Right lobe of liver (tissue), 4 donors: ENCODE data around the gene SLMAP.

ENCODE experiments used
- POLR2A ChIP-seq: fragments of 450-650 bp; IDR thresholded peaks from one replicate; pipeline ENCODE4 v1.6.1; 2017; ENCODE audit warnings: antibody characterized with exemption, mild to moderate bottlenecking
- TF ChIP-seq, protein P1 (sequence below), 4 donors: fragments of 200-600 bp in 3 of 4; fragments of 450-650 bp in 1 of 4; IDR thresholded peaks; one replicate each; pipeline versions ENCODE4 v1.5.1 to v1.8.0; 2016 to 2022; ENCODE audit warnings: antibody characterized with exemption in 4 of 4, mild to moderate bottlenecking in 2 of 4
- donor health status: DM: no; HTN: no; CAD: no.
- donor health status: DM: no; HTN: no; CAD: no.
- donor health status: DM: no; HTN: yes; CAD: no.

DNA sequence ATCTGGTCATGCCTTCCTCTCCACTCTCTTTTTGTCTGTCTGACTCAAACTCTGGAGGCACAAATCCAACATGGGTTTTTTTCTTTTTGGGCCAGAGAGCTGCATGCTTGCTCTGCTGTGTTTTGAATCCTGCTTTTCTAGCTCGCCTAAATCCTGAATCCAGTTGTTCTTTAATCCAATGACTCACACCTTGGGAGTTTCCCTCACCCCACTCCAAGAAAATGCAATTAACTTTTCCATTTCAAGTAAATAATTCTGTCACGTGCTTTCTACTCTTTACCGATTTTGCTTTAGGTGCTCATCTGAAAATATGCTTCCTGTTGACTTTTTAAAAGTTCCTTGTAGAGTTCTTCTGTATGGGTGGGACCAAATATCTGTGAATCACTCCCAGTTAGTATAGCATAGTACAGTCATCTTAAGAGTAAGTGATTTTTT lies 47.6 kb downstream of the SLMAP start:
- TF ChIP-seq, protein P1, sequence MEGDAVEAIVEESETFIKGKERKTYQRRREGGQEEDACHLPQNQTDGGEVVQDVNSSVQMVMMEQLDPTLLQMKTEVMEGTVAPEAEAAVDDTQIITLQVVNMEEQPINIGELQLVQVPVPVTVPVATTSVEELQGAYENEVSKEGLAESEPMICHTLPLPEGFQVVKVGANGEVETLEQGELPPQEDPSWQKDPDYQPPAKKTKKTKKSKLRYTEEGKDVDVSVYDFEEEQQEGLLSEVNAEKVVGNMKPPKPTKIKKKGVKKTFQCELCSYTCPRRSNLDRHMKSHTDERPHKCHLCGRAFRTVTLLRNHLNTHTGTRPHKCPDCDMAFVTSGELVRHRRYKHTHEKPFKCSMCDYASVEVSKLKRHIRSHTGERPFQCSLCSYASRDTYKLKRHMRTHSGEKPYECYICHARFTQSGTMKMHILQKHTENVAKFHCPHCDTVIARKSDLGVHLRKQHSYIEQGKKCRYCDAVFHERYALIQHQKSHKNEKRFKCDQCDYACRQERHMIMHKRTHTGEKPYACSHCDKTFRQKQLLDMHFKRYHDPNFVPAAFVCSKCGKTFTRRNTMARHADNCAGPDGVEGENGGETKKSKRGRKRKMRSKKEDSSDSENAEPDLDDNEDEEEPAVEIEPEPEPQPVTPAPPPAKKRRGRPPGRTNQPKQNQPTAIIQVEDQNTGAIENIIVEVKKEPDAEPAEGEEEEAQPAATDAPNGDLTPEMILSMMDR (IDR thresholded peaks at IDR 0.05): no peak
- TF ChIP-seq POLR2A: no peak
